ENCODE results near the gene RELA.
"Not testable (repeated sequence)": the region's sequence is repeated elsewhere in the genome, so short reads cannot be mapped to it uniquely, and the experiment has no call there.

Gene RELA

DNA sequence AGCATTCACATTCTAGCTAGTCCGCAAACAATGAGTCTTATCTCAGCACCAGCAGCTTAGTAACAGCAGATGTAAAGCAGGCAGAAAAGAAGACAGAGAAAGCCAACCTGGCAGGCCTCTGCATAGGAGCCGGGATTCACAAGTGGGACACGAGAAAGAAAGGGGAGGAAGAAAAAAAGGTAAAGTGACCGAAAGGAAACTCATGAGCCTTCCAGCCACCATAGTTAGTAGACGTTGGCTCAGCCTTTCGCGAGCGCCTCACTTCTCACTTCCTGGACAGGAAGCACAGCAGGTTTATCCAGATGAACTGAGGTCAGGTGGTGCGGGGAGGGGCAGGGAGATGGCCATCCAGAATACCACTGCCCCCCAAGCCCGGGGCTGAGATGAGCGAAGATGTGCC, 29.7 kb upstream of the RELA start (continued):
- TF ChIP-seq ZNF274 (IDR thresholded peaks at IDR 0.05; ENCODE audit: low read length): no peak
- no peak for TF ChIP-seq ZNF274 (tag by site-specific recombination; IDR thresholded peaks at IDR 0.05; ENCODE audit: borderline replicate concordance)
- TF ChIP-seq HOXC10 (CRISPR knock-in tag; IDR thresholded peaks at IDR 0.05): no peak
- no peak for TF ChIP-seq ZNF37A (tag by site-specific recombination; IDR thresholded peaks at IDR 0.05)

DNA sequence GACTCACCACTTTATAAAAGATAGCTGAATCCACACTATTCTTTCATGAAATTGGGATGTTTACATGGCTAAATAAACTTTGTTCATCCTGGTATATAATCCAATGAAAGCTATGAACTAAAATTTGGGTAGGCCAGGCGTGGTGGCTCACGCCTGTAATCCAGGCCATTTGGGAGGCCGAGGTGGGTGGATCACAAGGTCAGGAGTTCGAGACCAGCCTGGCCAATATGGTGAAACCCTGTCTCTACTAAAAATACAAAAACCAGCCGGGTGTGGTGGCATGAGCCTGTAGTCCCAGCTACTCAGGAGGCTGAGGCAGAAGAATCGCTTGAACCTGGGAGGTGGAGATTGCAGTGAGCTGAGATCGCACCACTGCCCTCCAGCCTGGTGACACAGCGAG, 29.1 kb upstream of the RELA start:
- H3K27ac ChIP-seq (ENCODE audit: extremely low read depth, low read depth, low read length); H3K9me3 ChIP-seq (ENCODE audit: control insufficient read depth, insufficient read depth, low read depth, low read length); H3K4me1 ChIP-seq (ENCODE audit: control insufficient read depth, insufficient read depth, low read length); H3K4me3 ChIP-seq (ENCODE audit: low read depth, low read length); H3K36me3 ChIP-seq (ENCODE audit: control insufficient read depth in 2 of 2, insufficient read depth in 1 of 2, low read length in 2 of 2); POLR2A ChIA-PET: not testable (repeated sequence)
- CTCF ChIA-PET: interaction anchor here (1.5 kb wide), 1 partner anchor 14 kb away, joined by 6 read pairs; no protein-coding TSS in a partner anchor

- H3K27ac ChIP-seq (ENCODE audit: extremely low read depth, low read depth, low read length): no peak overlapping the region
- ChIA-PET CTCF (no interaction called here), POLR2A (no interaction called here)
- no peaks in the 10 kb centered on the region for H3K36me3 ChIP-seq (ENCODE audit: control insufficient read depth in 2 of 2, insufficient read depth in 1 of 2, low read length in 2 of 2)
- H3K4me3 ChIP-seq (ENCODE audit: low read depth, low read length): no peak overlapping the region
- H3K9me3 ChIP-seq (ENCODE audit: control insufficient read depth, insufficient read depth, low read depth, low read length): no peaks in the 10 kb centered on the region
- no peaks in the 10 kb centered on the region for H3K4me1 ChIP-seq (ENCODE audit: control insufficient read depth, insufficient read depth, low read length)
- TF ChIP-seq ZNF37A (tag by site-specific recombination; IDR thresholded peaks at IDR 0.05): no peak
- TF ChIP-seq ZNF274 (IDR thresholded peaks at IDR 0.05; ENCODE audit: low read length): no peak
- no peak for TF ChIP-seq ZNF274 (tag by site-specific recombination; IDR thresholded peaks at IDR 0.05; ENCODE audit: borderline replicate concordance)
- TF ChIP-seq ZNF398 (tag by site-specific recombination; IDR thresholded peaks at IDR 0.05): no peak
- TF ChIP-seq ZNF677 (tag by site-specific recombination; IDR thresholded peaks at IDR 0.05): no peak
- TF ChIP-seq ZSCAN18 (tag by site-specific recombination; IDR thresholded peaks at IDR 0.05): no peak
- TF ChIP-seq, protein P1, sequence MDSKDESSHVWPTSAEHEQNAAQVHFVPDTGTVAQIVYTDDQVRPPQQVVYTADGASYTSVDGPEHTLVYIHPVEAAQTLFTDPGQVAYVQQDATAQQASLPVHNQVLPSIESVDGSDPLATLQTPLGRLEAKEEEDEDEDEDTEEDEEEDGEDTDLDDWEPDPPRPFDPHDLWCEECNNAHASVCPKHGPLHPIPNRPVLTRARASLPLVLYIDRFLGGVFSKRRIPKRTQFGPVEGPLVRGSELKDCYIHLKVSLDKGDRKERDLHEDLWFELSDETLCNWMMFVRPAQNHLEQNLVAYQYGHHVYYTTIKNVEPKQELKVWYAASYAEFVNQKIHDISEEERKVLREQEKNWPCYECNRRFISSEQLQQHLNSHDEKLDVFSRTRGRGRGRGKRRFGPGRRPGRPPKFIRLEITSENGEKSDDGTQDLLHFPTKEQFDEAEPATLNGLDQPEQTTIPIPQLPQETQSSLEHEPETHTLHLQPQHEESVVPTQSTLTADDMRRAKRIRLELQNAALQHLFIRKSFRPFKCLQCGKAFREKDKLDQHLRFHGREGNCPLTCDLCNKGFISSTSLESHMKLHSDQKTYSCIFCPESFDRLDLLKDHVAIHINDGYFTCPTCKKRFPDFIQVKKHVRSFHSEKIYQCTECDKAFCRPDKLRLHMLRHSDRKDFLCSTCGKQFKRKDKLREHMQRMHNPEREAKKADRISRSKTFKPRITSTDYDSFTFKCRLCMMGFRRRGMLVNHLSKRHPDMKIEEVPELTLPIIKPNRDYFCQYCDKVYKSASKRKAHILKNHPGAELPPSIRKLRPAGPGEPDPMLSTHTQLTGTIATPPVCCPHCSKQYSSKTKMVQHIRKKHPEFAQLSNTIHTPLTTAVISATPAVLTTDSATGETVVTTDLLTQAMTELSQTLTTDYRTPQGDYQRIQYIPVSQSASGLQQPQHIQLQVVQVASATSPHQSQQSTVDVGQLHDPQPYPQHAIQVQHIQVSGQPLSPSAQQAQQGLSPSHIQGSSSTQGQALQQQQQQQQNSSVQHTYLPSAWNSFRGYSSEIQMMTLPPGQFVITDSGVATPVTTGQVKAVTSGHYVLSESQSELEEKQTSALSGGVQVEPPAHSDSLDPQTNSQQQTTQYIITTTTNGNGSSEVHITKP (tag by site-specific recombination; IDR thresholded peaks at IDR 0.05): no peak
- no peak for TF ChIP-seq ZNF394 (tag by site-specific recombination; IDR thresholded peaks at IDR 0.05; ENCODE audit: borderline replicate concordance)
- TF ChIP-seq ZNF747 (tag by site-specific recombination; IDR thresholded peaks at IDR 0.05): no peak
- TF ChIP-seq ZNF404 (tag by site-specific recombination; IDR thresholded peaks at IDR 0.05): no peak
- TF ChIP-seq GLIS1 (tag by site-specific recombination; IDR thresholded peaks at IDR 0.05): no peak
- TF ChIP-seq, protein P2, sequence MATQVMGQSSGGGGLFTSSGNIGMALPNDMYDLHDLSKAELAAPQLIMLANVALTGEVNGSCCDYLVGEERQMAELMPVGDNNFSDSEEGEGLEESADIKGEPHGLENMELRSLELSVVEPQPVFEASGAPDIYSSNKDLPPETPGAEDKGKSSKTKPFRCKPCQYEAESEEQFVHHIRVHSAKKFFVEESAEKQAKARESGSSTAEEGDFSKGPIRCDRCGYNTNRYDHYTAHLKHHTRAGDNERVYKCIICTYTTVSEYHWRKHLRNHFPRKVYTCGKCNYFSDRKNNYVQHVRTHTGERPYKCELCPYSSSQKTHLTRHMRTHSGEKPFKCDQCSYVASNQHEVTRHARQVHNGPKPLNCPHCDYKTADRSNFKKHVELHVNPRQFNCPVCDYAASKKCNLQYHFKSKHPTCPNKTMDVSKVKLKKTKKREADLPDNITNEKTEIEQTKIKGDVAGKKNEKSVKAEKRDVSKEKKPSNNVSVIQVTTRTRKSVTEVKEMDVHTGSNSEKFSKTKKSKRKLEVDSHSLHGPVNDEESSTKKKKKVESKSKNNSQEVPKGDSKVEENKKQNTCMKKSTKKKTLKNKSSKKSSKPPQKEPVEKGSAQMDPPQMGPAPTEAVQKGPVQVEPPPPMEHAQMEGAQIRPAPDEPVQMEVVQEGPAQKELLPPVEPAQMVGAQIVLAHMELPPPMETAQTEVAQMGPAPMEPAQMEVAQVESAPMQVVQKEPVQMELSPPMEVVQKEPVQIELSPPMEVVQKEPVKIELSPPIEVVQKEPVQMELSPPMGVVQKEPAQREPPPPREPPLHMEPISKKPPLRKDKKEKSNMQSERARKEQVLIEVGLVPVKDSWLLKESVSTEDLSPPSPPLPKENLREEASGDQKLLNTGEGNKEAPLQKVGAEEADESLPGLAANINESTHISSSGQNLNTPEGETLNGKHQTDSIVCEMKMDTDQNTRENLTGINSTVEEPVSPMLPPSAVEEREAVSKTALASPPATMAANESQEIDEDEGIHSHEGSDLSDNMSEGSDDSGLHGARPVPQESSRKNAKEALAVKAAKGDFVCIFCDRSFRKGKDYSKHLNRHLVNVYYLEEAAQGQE (tag by site-specific recombination; IDR thresholded peaks at IDR 0.05): no peak
- no peak for TF ChIP-seq ZNF529 (tag by site-specific recombination; IDR thresholded peaks at IDR 0.05; ENCODE audit: insufficient replicate concordance)
- TF ChIP-seq ZBTB20 (tag by site-specific recombination; IDR thresholded peaks at IDR 0.05): no peak
- TF ChIP-seq, protein P3, sequence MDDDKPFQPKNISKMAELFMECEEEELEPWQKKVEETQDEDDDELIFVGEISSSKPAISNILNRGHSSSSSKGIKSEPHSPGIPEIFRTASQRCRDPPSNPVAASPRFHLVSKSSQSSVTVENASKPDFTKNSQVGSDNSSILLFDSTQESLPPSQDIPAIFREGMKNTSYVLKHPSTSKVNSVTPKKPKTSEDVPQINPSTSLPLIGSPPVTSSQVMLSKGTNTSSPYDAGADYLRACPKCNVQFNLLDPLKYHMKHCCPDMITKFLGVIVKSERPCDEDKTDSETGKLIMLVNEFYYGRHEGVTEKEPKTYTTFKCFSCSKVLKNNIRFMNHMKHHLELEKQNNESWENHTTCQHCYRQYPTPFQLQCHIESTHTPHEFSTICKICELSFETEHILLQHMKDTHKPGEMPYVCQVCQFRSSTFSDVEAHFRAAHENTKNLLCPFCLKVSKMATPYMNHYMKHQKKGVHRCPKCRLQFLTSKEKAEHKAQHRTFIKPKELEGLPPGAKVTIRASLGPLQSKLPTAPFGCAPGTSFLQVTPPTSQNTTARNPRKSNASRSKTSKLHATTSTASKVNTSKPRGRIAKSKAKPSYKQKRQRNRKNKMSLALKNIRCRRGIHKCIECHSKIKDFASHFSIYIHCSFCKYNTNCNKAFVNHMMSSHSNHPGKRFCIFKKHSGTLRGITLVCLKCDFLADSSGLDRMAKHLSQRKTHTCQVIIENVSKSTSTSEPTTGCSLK (tag by site-specific recombination; IDR thresholded peaks at IDR 0.05): no peak
- no peak for TF ChIP-seq ZNF692 (tag by site-specific recombination; IDR thresholded peaks at IDR 0.05)
These were observed 23.3 kb upstream of the RELA start for GRCh38 chr11:65685981-65686380.

All from HEK293 (cell line).